IPS-20b (cell line): ENCODE measurements around the gene OR8B3.
"Not testable (repeated sequence)": the region's sequence is repeated elsewhere in the genome, so short reads cannot be mapped to it uniquely, and the experiment has no call there.

Source experiments
- H3K27ac ChIP-seq: one replicate; pipeline ENCODE4 v1.5.1; 2013; ENCODE audit warnings: low read length
- H3K27me3 ChIP-seq: 2 replicates; pipeline ENCODE4 v1.6.1; 2013; ENCODE audit warnings: mild to moderate bottlenecking, low read length, inconsistent platforms; ENCODE audit not compliant: insufficient read depth
- H3K36me3 ChIP-seq: 2 replicates; pipeline ENCODE4 v1.6.1; 2013; ENCODE audit warnings: low read depth, mild to moderate bottlenecking, inconsistent platforms, low read length, moderate library complexity; ENCODE audit not compliant: insufficient read depth
- H3K4me1 ChIP-seq: 2 replicates; pipeline ENCODE4 v1.6.1; 2013; ENCODE audit warnings: mild to moderate bottlenecking, control low read depth, inconsistent platforms, low read length, moderate library complexity; ENCODE audit not compliant: insufficient read depth
- H3K4me3 ChIP-seq: 2 replicates; pipeline ENCODE4 v1.5.1; 2013; ENCODE audit warnings: mild to moderate bottlenecking, low read length, inconsistent platforms
- H3K9ac ChIP-seq: 2 replicates; pipeline ENCODE4 v1.6.1; 2013; ENCODE audit warnings: low read depth, mild to moderate bottlenecking, inconsistent platforms, low read length, moderate library complexity
- H3K9me3 ChIP-seq: 2 replicates; pipeline ENCODE4 v1.6.1; 2013; ENCODE audit warnings: mild to moderate bottlenecking, low read depth, low read length, inconsistent platforms; ENCODE audit not compliant: insufficient read depth

OR8B3 gene

DNA sequence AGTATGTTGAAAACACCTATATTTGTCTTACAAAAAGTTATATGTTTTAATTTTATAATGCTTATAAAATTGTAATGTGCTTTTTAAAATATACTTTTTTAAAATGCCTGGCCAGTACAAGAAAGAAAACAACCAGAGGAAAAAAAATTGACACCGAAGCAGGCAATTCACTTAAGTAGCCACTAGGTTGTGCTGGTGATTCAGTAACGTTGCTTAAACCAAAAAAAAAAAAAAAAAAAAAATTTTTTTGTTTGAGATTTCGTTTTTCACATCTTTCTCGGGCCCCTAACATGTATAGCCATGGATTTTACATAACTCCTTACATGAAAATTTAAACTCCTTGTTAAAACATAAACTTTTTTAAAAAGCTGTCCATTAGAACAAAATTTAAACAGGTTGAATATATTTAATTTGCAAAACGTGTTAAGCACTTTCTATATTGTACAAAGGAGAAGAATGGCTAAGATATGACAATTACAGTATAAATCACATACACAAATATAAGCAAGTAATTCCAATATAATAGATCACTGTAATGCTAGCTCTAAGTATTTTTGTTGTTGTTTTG is 16.6 kb upstream of the OR8B3 start:
- no peak overlapping the region for H3K9ac ChIP-seq
- H3K4me1 ChIP-seq = no peaks in the 10 kb centered on the region
- no peaks in the 10 kb centered on the region for H3K9me3 ChIP-seq
- no peak overlapping the region for H3K27ac ChIP-seq
- H3K27me3 ChIP-seq = no peaks in the 10 kb centered on the region
- no peaks in the 10 kb centered on the region for H3K36me3 ChIP-seq
- no peak overlapping the region for H3K4me3 ChIP-seq

DNA sequence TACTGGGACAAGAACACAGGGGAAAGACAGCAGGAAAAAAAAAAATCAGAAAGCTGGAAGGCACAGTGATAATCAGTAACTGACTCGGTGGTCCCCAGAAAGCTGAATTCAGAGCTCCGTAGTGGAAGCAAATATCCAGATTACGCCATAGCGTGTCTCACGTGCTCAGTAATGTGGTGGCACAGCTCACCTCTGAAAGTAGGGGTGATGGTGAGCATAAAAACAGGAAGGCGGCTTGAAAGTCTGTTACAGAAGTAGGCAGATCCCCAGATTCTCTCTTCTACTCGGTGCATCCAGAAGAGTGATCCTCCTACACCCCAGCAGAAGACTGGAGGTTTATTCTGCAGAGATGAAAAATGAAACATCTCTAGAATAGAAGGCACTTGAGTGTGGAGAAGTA is 11.1 kb upstream of the OR8B3 start:
- Histone ChIP-seq H3K27me3 (no peaks in the 10 kb centered on the region), H3K4me1 (no peaks in the 10 kb centered on the region), H3K9ac (no peak overlapping the region), H3K9me3 (no peaks in the 10 kb centered on the region), H3K27ac (no peak overlapping the region), H3K4me3 (no peak overlapping the region), H3K36me3 (no peaks in the 10 kb centered on the region)

GRCh38 chr11:124405581-124405980 is 6.8 kb upstream of the OR8B3 start:
- H3K27me3 ChIP-seq = no peaks in the 10 kb centered on the region
- H3K4me3 ChIP-seq = no peak overlapping the region
- H3K4me1 ChIP-seq = no peaks in the 10 kb centered on the region
- H3K9me3 ChIP-seq = no peaks in the 10 kb centered on the region
- no peaks in the 10 kb centered on the region for H3K36me3 ChIP-seq
- H3K27ac ChIP-seq = no peak overlapping the region
- no peak overlapping the region for H3K9ac ChIP-seq

DNA sequence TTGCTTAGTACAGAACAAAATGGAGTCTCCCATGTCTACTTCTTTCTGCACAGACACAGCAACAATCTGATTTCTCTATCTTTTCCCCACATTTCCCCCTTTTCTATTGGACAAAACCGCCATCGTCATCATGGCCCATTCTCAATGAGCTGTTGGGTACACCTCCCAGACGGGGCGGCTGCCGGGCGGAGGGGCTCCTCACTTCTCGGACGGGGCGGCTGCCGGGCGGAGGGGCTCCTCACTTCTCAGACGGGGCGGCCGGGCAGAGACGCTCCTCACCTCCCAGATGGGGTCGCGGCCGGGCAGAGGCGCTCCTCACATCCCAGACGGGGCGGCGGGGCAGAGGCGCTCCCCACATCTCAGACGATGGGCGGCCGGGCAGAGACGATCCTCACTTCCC is 4.4 kb upstream of the OR8B3 start:
- not testable (repeated sequence) for H3K9me3 ChIP-seq, H3K9ac ChIP-seq, H3K27ac ChIP-seq, H3K36me3 ChIP-seq, H3K4me3 ChIP-seq, H3K27me3 ChIP-seq, H3K4me1 ChIP-seq

DNA sequence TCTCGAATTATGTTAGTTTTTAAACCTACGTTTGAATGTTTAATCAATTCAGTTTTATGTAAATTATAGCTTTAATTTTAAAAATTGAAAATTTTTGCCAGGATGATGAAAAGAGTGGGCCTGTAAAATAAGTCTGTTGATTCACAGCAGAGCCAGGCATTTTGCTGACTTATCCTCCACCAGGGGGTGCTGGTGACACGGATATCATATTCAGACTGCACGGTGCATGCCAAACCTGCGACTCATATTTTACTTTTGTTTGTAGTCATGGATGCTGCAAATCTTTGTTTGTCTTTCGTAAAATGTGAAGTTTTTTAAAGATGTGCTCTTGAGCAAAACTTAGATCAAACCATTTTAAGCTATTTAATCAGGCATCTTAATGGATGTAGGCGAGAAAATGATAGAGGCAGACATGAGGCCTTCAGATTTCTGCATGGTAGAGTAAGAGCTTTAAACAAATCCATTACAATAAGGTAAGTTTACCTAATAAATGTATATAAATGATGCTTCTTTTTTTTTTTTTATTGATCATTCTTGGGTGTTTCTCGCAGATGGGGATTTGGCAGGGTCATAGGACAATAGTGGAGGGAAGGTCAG is 3.6 kb upstream of the OR8B3 start:
- Histone ChIP-seq H3K4me1 (no peaks in the 10 kb centered on the region), H3K27ac (no peak overlapping the region), H3K36me3 (no peaks in the 10 kb centered on the region), H3K9me3 (no peaks in the 10 kb centered on the region), H3K27me3 (no peaks in the 10 kb centered on the region), H3K4me3 (no peak overlapping the region), H3K9ac (no peak overlapping the region)

DNA sequence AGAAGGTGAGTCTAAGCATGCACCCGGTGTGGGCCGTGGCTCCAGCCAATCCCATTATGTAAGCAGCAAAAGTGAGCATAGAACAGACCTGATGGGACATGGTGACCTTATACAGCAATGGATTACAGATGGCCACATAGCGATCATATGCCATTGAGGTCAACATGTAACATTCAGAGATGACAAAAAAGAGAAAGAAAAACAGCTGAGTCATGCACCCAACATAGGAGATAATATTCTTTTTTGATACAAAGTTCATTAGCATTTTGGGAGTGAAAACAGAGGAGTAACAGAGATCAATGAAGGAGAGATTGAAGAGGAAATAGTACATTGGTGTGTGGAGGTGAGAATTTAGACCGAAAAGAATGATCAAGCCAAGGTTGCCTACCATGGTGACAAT is 2.0 kb downstream of the OR8B3 start:
- not testable (repeated sequence) for H3K4me1 ChIP-seq, H3K27me3 ChIP-seq, H3K4me3 ChIP-seq

DNA sequence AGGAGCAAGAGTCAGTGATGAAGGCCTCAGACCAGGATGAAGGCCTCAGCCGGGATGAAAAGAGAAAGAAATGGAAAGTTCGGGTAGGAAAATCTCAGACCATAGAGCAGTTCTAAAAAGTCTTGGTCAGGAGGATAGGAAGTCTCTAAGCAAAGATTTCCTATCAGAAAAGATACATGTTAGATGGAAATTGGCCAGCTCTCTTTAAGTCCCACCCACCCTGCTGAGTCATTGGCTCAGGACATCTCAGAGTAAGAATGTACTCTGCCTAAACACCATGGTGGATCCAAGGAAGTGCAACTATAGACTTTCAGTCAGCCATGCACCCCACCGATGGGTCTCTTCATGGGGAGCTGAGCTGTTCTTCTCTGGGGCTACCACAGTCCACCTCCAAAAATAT is 4.4 kb downstream of the OR8B3 start:
- no peak overlapping the region for H3K9ac ChIP-seq
- no peaks in the 10 kb centered on the region for H3K4me1 ChIP-seq
- H3K9me3 ChIP-seq = no peaks in the 10 kb centered on the region
- no peak overlapping the region for H3K27ac ChIP-seq
- H3K27me3 ChIP-seq = no peaks in the 10 kb centered on the region
- no peaks in the 10 kb centered on the region for H3K36me3 ChIP-seq
- no peak overlapping the region for H3K4me3 ChIP-seq

More for the DNA sequence above, 2.0 kb downstream of the OR8B3 start:
- H3K36me3 ChIP-seq, H3K9ac ChIP-seq, H3K9me3 ChIP-seq, H3K27ac ChIP-seq: not testable (repeated sequence)

DNA sequence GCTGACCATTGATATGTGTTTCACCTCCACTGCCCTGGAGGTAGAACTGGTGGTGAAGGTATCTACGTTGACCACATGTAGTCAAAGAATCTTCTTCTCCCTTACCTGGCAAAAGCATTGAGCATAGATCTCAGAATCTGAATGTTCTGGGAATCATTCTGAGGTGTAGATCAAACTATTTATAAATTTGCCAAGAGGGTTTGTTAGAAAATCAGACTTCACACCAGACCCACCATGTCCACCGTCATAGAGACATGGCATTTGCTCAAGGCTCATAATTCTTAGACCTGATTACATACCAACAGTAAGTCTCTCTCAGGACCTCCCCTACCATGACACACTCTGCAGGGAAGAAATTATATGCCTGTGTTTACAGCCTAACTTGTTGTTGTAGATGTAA is 14.4 kb downstream of the OR8B3 start, which contains the start of gene OR8B2:
OR8B2 (minus strand) TSS at position 101 of the 400 bp plus-strand sequence. CDS start 1,156 bp downstream, outside the sequence.
- Histone ChIP-seq H3K27ac (no peak within 1 kb of the TSS), H3K36me3 (no peaks in the 10 kb centered on the region), H3K4me3 (no peak within 1 kb of the TSS), H3K27me3 (no peaks in the 10 kb centered on the region), H3K9me3 (no peaks in the 10 kb centered on the region), H3K4me1 (no peaks in the 10 kb centered on the region), H3K9ac (no peak within 1 kb of the TSS)

DNA sequence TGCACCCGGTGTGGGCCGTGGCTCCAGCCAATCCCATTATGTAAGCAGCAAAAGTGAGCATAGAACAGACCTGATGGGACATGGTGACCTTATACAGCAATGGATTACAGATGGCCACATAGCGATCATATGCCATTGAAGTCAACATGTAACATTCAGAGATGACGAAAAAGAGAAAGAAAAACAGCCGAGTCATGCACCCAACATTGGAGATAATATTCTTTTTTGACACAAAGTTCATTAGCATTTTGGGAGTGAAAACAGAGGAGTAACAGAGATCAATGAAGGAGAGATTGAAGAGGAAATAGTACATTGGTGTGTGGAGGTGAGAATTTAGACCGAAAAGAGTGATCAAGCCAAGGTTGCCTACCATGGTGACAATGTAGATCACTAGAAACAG is 16.0 kb downstream of the OR8B3 start:
- not testable (repeated sequence) for H3K9me3 ChIP-seq, H3K36me3 ChIP-seq, H3K4me1 ChIP-seq, H3K9ac ChIP-seq, H3K4me3 ChIP-seq, H3K27me3 ChIP-seq, H3K27ac ChIP-seq

- H3K27ac ChIP-seq = no peak overlapping the region
- no peak overlapping the region for H3K9ac ChIP-seq
- H3K36me3 ChIP-seq = no peaks in the 10 kb centered on the region
- no peaks in the 10 kb centered on the region for H3K27me3 ChIP-seq
- no peaks in the 10 kb centered on the region for H3K9me3 ChIP-seq
- H3K4me1 ChIP-seq = no peaks in the 10 kb centered on the region
- H3K4me3 ChIP-seq = no peak overlapping the region
Measured at GRCh38 chr11:124380585-124380984, 18.2 kb downstream of the OR8B3 start.

- Histone ChIP-seq H3K4me1 (no peaks in the 10 kb centered on the region), H3K27ac (no peak overlapping the region), H3K36me3 (no peaks in the 10 kb centered on the region), H3K9me3 (no peaks in the 10 kb centered on the region; the same call in 1 of the 2 replicates), H3K27me3 (no peaks in the 10 kb centered on the region), H3K4me3 (no peak overlapping the region), H3K9ac (no peak overlapping the region)
Measured at GRCh38 chr11:124376280-124376679, 22.5 kb downstream of the OR8B3 start.

DNA sequence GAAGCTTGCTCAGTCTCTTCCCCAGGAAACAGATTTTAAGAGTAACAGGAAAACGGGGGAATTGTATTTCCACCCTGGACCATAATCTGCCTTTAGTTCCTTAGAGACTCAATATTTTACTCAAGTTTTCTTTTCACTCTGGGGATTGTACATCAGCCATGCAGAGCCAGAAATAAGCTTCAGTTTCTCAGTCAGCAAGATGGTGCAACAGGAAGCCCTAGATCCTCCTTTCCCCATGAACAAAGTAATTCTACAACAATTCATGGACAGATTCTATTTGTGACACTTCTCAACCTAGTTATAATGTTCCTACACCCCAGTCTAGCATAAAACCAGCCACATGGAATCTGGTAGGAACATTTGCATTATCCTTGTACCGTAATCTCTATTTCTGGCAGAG is 39.3 kb downstream of the OR8B3 start:
- no peaks in the 10 kb centered on the region for H3K27me3 ChIP-seq
- no peaks in the 10 kb centered on the region for H3K9me3 ChIP-seq
- H3K27ac ChIP-seq = no peak overlapping the region
- H3K36me3 ChIP-seq = no peaks in the 10 kb centered on the region
- no peak overlapping the region for H3K4me3 ChIP-seq
- H3K9ac ChIP-seq = no peak overlapping the region
- H3K4me1 ChIP-seq = no peaks in the 10 kb centered on the region
